HepG2 (cell line): Measurements from ENCODE around the gene ZNF385B.

ENCODE experiments used
- CTCF ChIP-seq: sonication (generic); formaldehyde crosslinking; IDR thresholded peaks from 2 replicates; pipeline ENCODE4 v1.5.0; 2020; ENCODE audit warnings: mild to moderate bottlenecking, missing genetic modification reagents, moderate library complexity
- HNF1B ChIP-seq: sonication (generic); formaldehyde crosslinking; IDR thresholded peaks from 2 replicates; pipeline ENCODE4 v1.5.1; 2020; ENCODE audit warnings: mild to moderate bottlenecking, moderate library complexity, missing genetic modification reagents
- MEIS1 ChIP-seq: sonication (generic); formaldehyde crosslinking; IDR thresholded peaks from 2 replicates; pipeline ENCODE4 v1.9.0; 2021; ENCODE audit warnings: mild to moderate bottlenecking, missing genetic modification reagents, moderate library complexity, borderline replicate concordance
- MLLT10 ChIP-seq: sonication (generic); formaldehyde crosslinking; IDR thresholded peaks from 2 replicates; pipeline ENCODE4 v1.4.0; 2020; ENCODE audit warnings: missing genetic modification reagents
- MTF2 ChIP-seq: sonication (generic); formaldehyde crosslinking; IDR thresholded peaks from 2 replicates; pipeline ENCODE4 v1.5.0; 2020; ENCODE audit warnings: missing genetic modification reagents, borderline replicate concordance
- NR2F2 ChIP-seq: IDR thresholded peaks from 2 replicates; pipeline ENCODE4 v1.6.1; 2012; ENCODE audit warnings: low read depth, inconsistent platforms, borderline replicate concordance
- RELA ChIP-seq: sonication (generic); formaldehyde crosslinking; IDR thresholded peaks from 2 replicates; pipeline ENCODE4 v1.4.0; 2020; ENCODE audit warnings: missing genetic modification reagents
- ZFP36 ChIP-seq: fragments of 150-350 bp; IDR thresholded peaks from 2 replicates; pipeline ENCODE4 v1.6.1; 2018; ENCODE audit warnings: borderline replicate concordance, low read length, low read depth; ENCODE audit not compliant: partially characterized antibody
- ZNF562 ChIP-seq: sonication (generic); formaldehyde crosslinking; IDR thresholded peaks from 2 replicates; pipeline ENCODE4 v1.8.0; 2022; ENCODE audit warnings: missing genetic modification reagents, borderline replicate concordance

GRCh38 chr2:179536185-179536584 lies 325.2 kb downstream of the ZNF385B start:
- no peak for TF ChIP-seq MLLT10
- no peak for TF ChIP-seq MTF2 (CRISPR knock-in tag)
- no peak for TF ChIP-seq HNF1B (CRISPR knock-in tag)
- no peak for TF ChIP-seq ZNF562 (CRISPR knock-in tag)
- TF ChIP-seq ZFP36 = no peak
- TF ChIP-seq MEIS1 (CRISPR knock-in tag) = no peak
- TF ChIP-seq NR2F2 = no peak
- TF ChIP-seq CTCF (CRISPR knock-in tag) = no peak
- TF ChIP-seq RELA (CRISPR knock-in tag) = no peak
